Calu3 (cell line): ENCODE results near the gene DPF3. TPM values are rescaled to one million over a fixed set of nuclear protein-coding genes. Genes with fewer than 3 reads are reported as not detected.
"Not testable (repeated sequence)": the region's sequence is repeated elsewhere in the genome, so short reads cannot be mapped to it uniquely, and the experiment has no call there.

ENCODE experiments used
- BruUV-seq: library from RNA; stranded (reverse); fragments of 400-500 nt; replicated peaks from 2 replicates; lab custom pipeline; 2021; lab: Mats Ljungman, UMichigan
- CTCF ChIA-PET: fragments of 300-600 bp; sonication (Branson Sonifier 250); formaldehyde crosslinking; loops from one replicate; lab custom pipeline; 2022; ENCODE audit warnings: antibody characterized with exemption; lab: Charles Lee
- DNase-seq: peaks from one replicate; pipeline ENCODE4 v3.0.0; 2022
- H3K27ac Mint-ChIP-seq: one replicate; pipeline ENCODE4 v1.8.0; 2022; ENCODE audit warnings: mixed read lengths; ENCODE audit not compliant: unreplicated experiment
- H3K27me3 Mint-ChIP-seq: one replicate; pipeline ENCODE4 v1.8.0; 2022; ENCODE audit warnings: mixed read lengths; ENCODE audit not compliant: unreplicated experiment
- H3K36me3 Mint-ChIP-seq: one replicate; pipeline ENCODE4 v1.8.0; 2022; ENCODE audit warnings: mild to moderate bottlenecking, moderate library complexity, mixed read lengths; ENCODE audit not compliant: insufficient read depth, unreplicated experiment
- H3K4me1 Mint-ChIP-seq: one replicate; pipeline ENCODE4 v1.8.0; 2022; ENCODE audit warnings: mild to moderate bottlenecking, low read depth, mixed read lengths; ENCODE audit not compliant: unreplicated experiment
- H3K4me3 Mint-ChIP-seq: one replicate; pipeline ENCODE4 v1.8.0; 2022; ENCODE audit warnings: mild to moderate bottlenecking, low read depth, moderate library complexity, mixed read lengths; ENCODE audit not compliant: unreplicated experiment
- H3K9me3 Mint-ChIP-seq: one replicate; pipeline ENCODE4 v1.8.0; 2022; ENCODE audit warnings: low read depth, mixed read lengths; ENCODE audit not compliant: unreplicated experiment
- intact Hi-C: fragments of 100-400 bp; cut with micrococcal nuclease; formaldehyde crosslinking; loops from one replicate; pipeline ENCODE4 v1.10.0; 2022; ENCODE audit not compliant: unreplicated experiment
- total RNA-seq: library from RNA; stranded (reverse); gene quantifications from 2 replicates; pipeline ENCODE4 v1.2.3, GENCODE V29; 2022
- TF ChIP-seq, protein P1 (sequence below): fragments of 200-600 bp; IDR thresholded peaks from one replicate; pipeline ENCODE4 v1.8.0; 2022; ENCODE audit warnings: antibody characterized with exemption; ENCODE audit not compliant: unreplicated experiment

The DPF3 gene
- total RNA-seq, 1 experiment from 2014 or later = 9.6 TPM

DNA sequence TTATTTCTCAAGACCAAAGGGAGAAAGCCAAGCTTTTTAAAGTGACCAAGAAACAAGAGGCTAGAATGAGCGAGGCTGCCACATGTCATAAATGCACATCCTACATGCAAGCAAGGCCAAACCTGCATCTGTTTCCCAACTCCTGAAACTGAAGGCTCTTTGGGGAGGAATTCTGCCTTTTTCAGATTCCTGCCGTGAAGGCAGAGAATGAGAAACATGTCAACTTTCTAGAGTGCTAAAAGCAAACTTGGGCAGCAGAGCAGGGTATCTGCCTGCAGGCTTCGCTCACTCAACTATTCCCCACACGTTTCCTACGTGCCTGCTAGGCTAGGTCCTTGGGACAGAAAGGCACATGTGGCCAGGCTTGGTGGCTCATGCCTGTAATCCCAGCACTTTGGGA lies 15.2 kb downstream of the DPF3 start:
- CTCF ChIA-PET = interaction anchor here (0.6 kb wide), 1 partner anchor 43 kb away, joined by 4 read pairs; no protein-coding TSS in a partner anchor
- BruUV-seq = no TSS peak
- Mint-ChIP-seq H3K27ac (no peak overlapping the region), H3K4me3 (no peak overlapping the region), H3K4me1 (no peaks in the 10 kb centered on the region), H3K9me3 (no peaks in the 10 kb centered on the region), H3K36me3 (no peaks in the 10 kb centered on the region), H3K27me3 (peaks cover 50% of the 10 kb centered on the region)
- intact Hi-C loops = no loop called here
- DNase-seq = no peak
- TF ChIP-seq, protein P1, sequence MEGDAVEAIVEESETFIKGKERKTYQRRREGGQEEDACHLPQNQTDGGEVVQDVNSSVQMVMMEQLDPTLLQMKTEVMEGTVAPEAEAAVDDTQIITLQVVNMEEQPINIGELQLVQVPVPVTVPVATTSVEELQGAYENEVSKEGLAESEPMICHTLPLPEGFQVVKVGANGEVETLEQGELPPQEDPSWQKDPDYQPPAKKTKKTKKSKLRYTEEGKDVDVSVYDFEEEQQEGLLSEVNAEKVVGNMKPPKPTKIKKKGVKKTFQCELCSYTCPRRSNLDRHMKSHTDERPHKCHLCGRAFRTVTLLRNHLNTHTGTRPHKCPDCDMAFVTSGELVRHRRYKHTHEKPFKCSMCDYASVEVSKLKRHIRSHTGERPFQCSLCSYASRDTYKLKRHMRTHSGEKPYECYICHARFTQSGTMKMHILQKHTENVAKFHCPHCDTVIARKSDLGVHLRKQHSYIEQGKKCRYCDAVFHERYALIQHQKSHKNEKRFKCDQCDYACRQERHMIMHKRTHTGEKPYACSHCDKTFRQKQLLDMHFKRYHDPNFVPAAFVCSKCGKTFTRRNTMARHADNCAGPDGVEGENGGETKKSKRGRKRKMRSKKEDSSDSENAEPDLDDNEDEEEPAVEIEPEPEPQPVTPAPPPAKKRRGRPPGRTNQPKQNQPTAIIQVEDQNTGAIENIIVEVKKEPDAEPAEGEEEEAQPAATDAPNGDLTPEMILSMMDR = no peak

DNA sequence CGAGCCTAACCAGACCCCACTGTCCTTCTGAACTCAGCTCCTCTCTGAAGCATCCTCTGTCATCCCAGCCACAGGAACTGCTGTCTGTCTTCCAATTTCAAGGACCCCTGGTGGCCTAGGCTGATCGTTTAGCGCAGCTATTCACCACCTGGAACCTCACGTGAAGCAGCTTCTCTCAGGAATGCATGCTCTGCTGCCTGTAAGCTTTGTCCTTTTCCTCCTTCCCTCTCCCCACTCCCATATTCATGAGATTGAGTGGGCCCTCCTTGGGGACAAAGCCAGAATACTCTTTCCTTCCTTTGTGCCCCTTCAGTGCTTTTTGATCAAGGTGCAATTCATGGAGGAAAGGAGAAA lies 17.2 kb downstream of the DPF3 start:
- Mint-ChIP-seq H3K4me1 (no peaks in the 10 kb centered on the region), H3K4me3 (no peak overlapping the region), H3K27me3 (peaks cover 36% of the 10 kb centered on the region), H3K9me3 (no peaks in the 10 kb centered on the region), H3K36me3 (no peaks in the 10 kb centered on the region), H3K27ac (no peak overlapping the region)
- DNase-seq = no peak
- CTCF ChIA-PET = no interaction called here
- TF ChIP-seq, protein P1 = no peak
- BruUV-seq = no TSS peak
- intact Hi-C loops = no loop called here

GRCh38 chr14:72876005-72876709 lies 17.7 kb downstream of the DPF3 start:
- DNase-seq = no peak
- peaks cover 31% of the 10 kb centered on the region for H3K27me3 Mint-ChIP-seq
- BruUV-seq = no TSS peak
- TF ChIP-seq, protein P1 = no peak
- H3K4me3 Mint-ChIP-seq = no peak overlapping the region
- CTCF ChIA-PET = no interaction called here
- intact Hi-C loops = no loop called here
- H3K9me3 Mint-ChIP-seq = no peaks in the 10 kb centered on the region
- no peak overlapping the region for H3K27ac Mint-ChIP-seq
- H3K4me1 Mint-ChIP-seq = no peaks in the 10 kb centered on the region
- H3K36me3 Mint-ChIP-seq = no peaks in the 10 kb centered on the region

DNA sequence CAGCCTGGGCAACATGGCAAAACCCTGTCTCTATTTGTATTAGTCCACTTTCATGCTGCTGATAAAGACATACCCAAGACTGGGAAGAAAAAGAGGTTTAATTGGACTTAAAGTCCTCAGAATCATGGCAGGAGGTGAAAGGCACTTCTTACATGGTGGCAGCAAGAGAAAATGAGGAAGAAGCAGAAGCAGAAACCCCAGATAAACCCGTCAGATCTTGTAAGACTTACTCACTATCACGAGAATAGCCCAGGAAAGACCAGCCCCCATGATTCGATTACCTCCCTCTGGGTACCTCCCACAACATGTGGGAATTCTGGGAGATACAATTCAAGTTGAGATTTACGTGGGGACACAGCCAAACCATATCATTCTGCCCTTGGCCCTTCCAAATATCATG lies 23.0 kb downstream of the DPF3 start:
- intact Hi-C loops, H3K4me3 Mint-ChIP-seq, DNase-seq, H3K27ac Mint-ChIP-seq, BruUV-seq, H3K36me3 Mint-ChIP-seq, H3K9me3 Mint-ChIP-seq, H3K4me1 Mint-ChIP-seq: not testable (repeated sequence)
- H3K27me3 Mint-ChIP-seq = peaks cover 13% of the 10 kb centered on the region
- CTCF ChIA-PET = interaction anchor here (0.7 kb wide), 1 partner anchor 23 kb away, joined by 4 read pairs; the partner anchor contains the start of gene DPF3
